Choroid plexus epithelial cell (primary cell): Measurements from ENCODE around the gene DCAKD.

ENCODE experiments used
- DNase-seq: peaks from one replicate; pipeline ENCODE4 v3.0.0-alpha.2; 2010; ENCODE audit warnings: low read depth
- H3K4me3 ChIP-seq: 2 replicates; pipeline ENCODE4 v1.5.1; 2011; ENCODE audit warnings: low read depth, mild to moderate bottlenecking, control low read depth, low read length, moderate library complexity
- TF ChIP-seq, protein P1 (sequence below): conservative IDR thresholded peaks from 2 replicates; pipeline ENCODE4 v1.5.1; 2011; ENCODE audit warnings: low read depth, mild to moderate bottlenecking, control low read depth, inconsistent platforms, low read length, moderate library complexity

Gene DCAKD

DNA sequence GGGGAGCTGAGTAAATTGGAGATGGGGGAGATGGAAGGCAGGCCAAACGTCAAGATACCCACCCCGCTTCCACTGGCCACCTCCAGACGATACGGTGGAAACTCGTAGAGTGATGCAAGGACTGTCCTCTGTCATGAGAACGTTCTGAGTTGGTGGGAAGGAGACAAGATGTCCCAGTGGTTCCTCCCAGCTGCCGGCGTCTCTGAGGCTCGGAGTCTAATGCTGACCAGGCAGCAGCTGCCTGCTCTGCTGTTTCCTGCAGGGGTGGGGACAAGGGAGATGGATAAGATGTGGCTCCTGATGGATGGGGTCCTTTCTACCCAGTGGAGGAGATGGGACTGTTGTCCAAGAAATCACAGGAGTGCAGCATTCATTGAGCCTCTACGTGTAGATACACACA lies 55.1 kb downstream of the DCAKD start:
- TF ChIP-seq, protein P1, sequence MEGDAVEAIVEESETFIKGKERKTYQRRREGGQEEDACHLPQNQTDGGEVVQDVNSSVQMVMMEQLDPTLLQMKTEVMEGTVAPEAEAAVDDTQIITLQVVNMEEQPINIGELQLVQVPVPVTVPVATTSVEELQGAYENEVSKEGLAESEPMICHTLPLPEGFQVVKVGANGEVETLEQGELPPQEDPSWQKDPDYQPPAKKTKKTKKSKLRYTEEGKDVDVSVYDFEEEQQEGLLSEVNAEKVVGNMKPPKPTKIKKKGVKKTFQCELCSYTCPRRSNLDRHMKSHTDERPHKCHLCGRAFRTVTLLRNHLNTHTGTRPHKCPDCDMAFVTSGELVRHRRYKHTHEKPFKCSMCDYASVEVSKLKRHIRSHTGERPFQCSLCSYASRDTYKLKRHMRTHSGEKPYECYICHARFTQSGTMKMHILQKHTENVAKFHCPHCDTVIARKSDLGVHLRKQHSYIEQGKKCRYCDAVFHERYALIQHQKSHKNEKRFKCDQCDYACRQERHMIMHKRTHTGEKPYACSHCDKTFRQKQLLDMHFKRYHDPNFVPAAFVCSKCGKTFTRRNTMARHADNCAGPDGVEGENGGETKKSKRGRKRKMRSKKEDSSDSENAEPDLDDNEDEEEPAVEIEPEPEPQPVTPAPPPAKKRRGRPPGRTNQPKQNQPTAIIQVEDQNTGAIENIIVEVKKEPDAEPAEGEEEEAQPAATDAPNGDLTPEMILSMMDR: no peak
- DNase-seq: no peak

DNA sequence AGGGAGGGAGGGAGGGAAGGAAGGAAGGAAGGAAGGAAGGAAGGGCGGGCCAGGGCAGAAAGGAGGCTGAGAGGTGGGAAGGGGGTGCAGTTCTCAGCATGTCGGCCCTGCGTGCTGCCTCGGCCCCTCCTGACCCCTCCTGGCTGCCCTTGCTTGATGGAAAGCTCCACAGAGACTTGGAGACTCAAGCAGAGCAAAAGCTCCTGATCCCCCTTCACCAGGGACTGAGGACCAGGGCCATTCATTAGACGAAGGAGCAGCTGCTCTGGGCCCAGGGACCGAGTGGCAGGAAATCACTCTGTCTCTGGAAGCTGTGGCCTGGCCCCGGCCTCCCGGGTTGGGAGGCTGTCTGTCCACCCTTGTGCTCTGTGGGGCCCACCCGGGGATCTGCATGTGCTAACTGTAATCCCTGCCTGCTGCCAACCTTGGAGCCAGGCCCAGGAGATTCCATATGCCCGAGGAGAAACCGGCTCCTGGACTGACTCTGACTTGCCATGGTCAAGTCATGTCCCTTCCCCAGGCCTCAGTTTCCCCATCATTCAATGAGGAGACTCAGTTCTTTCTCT lies 55.9 kb downstream of the DCAKD start:
- no peak for DNase-seq
- no peak overlapping the region for H3K4me3 ChIP-seq
- TF ChIP-seq, protein P1: no peak

More for the DNA sequence above, 55.1 kb downstream of the DCAKD start:
- no peak overlapping the region for H3K4me3 ChIP-seq

DNA sequence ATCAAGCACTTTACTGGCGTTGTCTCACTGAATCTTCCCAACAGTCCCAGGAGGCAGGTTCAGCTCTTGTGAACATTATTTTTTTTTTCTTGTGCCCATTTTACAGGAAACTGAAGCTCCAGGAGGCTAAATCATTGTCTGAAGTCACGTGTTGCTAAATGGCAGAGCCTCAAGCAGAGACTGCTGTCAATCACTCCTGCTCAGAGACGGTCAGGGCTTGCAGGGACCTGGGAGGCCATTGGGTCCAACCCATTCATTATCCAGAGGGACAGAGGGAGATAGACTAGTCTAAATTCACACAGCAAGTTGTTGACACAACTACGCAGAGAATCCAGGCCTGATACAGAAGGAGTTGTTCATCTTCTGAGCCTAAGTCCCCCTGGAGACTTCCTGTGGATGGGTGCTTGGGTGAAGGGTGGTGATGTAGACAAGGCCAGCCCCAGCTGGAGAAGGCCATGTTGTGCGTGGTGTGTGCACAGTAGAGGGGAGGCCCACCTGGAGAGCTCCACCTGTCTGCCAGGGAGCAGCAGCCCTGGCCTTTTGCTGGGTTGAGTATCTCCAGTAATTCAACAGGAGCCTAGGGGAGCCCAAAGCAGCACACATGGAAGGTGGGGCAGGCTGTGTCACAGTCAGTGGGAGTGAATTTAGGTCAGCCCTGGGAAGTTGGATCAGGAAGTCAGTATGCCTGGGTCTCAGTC lies 59.0 kb downstream of the DCAKD start:
- no peak for DNase-seq
- H3K4me3 ChIP-seq: no peak overlapping the region
- TF ChIP-seq, protein P1: no peak

DNA sequence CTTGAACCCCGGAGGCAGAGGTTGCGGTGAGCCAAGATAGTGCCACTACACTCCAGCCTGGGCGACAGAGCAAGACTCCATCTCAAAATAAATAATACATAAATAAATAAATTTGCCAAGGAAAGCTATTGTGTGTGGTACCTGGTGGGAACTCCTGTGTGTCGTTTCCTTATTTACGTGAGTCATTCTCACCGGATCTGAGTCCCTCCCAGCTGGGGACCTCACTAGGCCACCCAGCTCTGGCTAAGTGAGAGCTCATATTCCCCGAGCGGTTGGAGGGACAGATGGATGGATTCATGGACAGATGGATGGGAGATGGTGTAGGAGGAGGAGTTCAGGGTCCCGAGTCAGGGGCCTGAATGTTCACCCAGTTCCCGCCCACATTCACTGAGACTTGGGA lies 60.4 kb downstream of the DCAKD start:
- no peak overlapping the region for H3K4me3 ChIP-seq
- TF ChIP-seq, protein P1: no peak
- no peak for DNase-seq

DNA sequence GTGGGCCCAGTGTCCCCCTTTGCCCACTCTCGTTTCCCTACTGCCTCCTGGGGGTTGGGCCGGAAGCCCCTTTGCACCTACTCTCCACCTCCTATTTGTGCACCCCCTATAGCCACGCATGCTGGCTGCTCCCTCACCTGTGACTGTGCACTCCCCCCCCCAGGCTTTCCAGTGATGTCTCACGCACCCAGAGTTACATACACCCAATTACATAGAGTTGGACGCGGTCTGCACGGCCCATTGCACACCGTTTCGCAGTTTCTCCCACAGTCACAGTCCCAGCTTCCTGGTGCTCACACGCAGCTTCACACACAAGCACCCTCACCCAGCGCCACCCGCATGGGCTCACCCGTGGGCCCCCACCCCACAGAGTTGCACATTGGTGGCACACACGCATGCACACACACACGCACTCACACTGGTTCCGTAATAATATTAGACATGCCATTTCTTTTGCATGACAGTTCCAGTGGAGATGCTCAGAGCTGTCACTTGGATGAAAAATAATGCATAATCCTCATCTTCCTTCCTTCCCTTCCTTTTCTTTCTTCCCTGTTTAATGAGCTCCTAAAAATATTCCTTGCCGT lies 61.8 kb downstream of the DCAKD start:
- TF ChIP-seq, protein P1: no peak

DNA sequence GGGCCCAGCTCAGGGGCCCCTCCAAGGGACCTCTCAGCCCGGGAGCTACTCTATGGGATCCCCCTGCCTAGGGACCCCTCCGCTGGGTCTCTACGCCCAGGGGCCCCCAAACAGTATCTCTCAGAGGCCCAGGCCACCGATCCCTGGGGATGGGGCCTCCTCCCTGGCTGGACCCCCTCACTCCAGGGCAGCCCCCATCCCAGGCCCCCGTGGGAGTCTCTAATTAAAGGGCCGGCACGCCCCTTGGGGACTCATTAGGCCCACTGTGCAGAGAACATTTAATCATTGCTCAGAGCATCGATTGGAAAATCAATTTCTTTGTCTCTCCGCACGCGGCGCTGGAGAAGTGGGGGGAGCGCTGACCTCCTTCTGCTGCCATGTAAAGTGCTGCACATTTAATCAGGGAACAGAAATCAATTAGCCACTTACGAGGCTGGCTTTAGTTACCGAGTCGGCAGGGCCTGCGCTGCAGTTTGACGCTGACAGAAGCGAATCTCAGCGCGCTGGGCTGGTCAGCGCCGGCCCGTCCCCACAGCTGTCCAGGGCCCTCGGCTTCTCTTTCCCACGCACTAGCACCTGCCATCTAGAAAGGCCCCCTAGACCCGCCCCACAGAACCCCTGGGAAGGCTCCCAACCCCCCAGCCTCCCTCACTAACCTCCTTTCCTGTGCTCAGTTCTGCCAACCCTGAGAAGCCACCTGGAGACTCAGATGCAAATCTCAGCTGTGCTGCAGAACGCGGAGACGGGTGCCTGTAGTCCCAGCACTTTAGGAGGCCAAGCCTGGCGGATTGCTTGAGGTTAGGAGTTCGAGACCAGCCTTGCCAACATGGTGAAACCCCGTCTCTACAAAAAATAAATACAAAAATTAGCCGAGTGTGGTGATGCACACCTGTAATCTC lies 63.1 kb downstream of the DCAKD start:
- no peak for DNase-seq
- no peak overlapping the region for H3K4me3 ChIP-seq
- TF ChIP-seq, protein P1: no peak

More for the DNA sequence above, 61.8 kb downstream of the DCAKD start:
- DNase-seq: no peak
- H3K4me3 ChIP-seq: no peak overlapping the region
